GM19238 (cell line): Measurements from ENCODE around the gene ZFP57.

Source experiments
- DNase-seq: peaks from one replicate; pipeline ENCODE4 v3.0.0; 2011; ENCODE audit warnings: low spot score; ENCODE audit not compliant: insufficient read length

ZFP57 gene

GRCh38 chr6:29656157-29656556 is 24.8 kb downstream of the ZFP57 start:
- DNase-seq, result no peak

GRCh38 chr6:29655658-29656057 is 25.3 kb downstream of the ZFP57 start:
- no peak for DNase-seq

- peak; percentile 41 for DNase-seq
These were observed 27.4 kb downstream of the ZFP57 start for GRCh38 chr6:29653452-29654038.

- no peak for DNase-seq
These were observed 28.8 kb downstream of the ZFP57 start for GRCh38 chr6:29652198-29652584.

GRCh38 chr6:29651413-29652197 is 29.3 kb downstream of the ZFP57 start:
- no peak for DNase-seq

GRCh38 chr6:29649701-29650673 is 31.0 kb downstream of the ZFP57 start:
- peak; percentile 93 for DNase-seq

GRCh38 chr6:29647927-29648642 is 32.9 kb downstream of the ZFP57 start:
- DNase-seq, result no peak

- DNase-seq, result no peak
These were observed 39.4 kb downstream of the ZFP57 start for GRCh38 chr6:29641430-29642148.

- DNase-seq, result no peak
These were observed 43.7 kb downstream of the ZFP57 start for GRCh38 chr6:29637247-29637646.

- DNase-seq, result no peak
These were observed 47.4 kb downstream of the ZFP57 start for GRCh38 chr6:29633534-29633905.

- DNase-seq, result peak; percentile 86
These were observed 48.0 kb downstream of the ZFP57 start, which contains the start of gene GABBR1 for GRCh38 chr6:29632789-29633533. Gene GABBR1 (minus strand): TSS chr6:29633183. CDS start chr6:29632385, 798 bp downstream.

- no peak for DNase-seq
These were observed 48.9 kb downstream of the ZFP57 start for GRCh38 chr6:29631860-29632731.

- DNase-seq, result no peak
These were observed 49.6 kb downstream of the ZFP57 start for GRCh38 chr6:29631209-29631810.

- no peak for DNase-seq
These were observed 50.6 kb downstream of the ZFP57 start for GRCh38 chr6:29630315-29630714.

- DNase-seq, result no peak
These were observed 51.4 kb downstream of the ZFP57 start for GRCh38 chr6:29629571-29629970.

- DNase-seq, result peak; percentile 71
These were observed 52.3 kb downstream of the ZFP57 start for GRCh38 chr6:29628419-29629281.

- peak; percentile 52 for DNase-seq
These were observed 53.1 kb downstream of the ZFP57 start for GRCh38 chr6:29627755-29628418.
